HG03135 (cell line): ENCODE results near the gene TMEM163.

ENCODE experiments used
- ATAC-seq: cut with Tn5 transposase; IDR thresholded peaks from one replicate; pipeline ENCODE4 v1.9.1; 2021; ENCODE audit warnings: mild to moderate bottlenecking, moderate library complexity; ENCODE audit not compliant: unreplicated experiment

TMEM163 gene

GRCh38 chr2:134445116-134445515 is 273.7 kb downstream of the TMEM163 start:
- ATAC-seq = no peak

GRCh38 chr2:134443814-134444480 is 274.9 kb downstream of the TMEM163 start:
- no peak for ATAC-seq

- no peak for ATAC-seq
These were observed 277.5 kb downstream of the TMEM163 start for GRCh38 chr2:134441153-134441863.

GRCh38 chr2:134440336-134440909 is 278.4 kb downstream of the TMEM163 start:
- ATAC-seq = no peak

- no peak for ATAC-seq
These were observed 280.4 kb downstream of the TMEM163 start for GRCh38 chr2:134438371-134438770.

GRCh38 chr2:134436706-134437105 is 282.1 kb downstream of the TMEM163 start:
- ATAC-seq = no peak

GRCh38 chr2:134435936-134436335 is 282.9 kb downstream of the TMEM163 start:
- ATAC-seq = no peak

- ATAC-seq = no peak
These were observed 283.3 kb downstream of the TMEM163 start for GRCh38 chr2:134435505-134435904.

GRCh38 chr2:134433979-134434378 is 284.8 kb downstream of the TMEM163 start:
- ATAC-seq = no peak

GRCh38 chr2:134433469-134433868 is 285.3 kb downstream of the TMEM163 start:
- no peak for ATAC-seq

- no peak for ATAC-seq
These were observed 286.3 kb downstream of the TMEM163 start for GRCh38 chr2:134432435-134432883.

- no peak for ATAC-seq
These were observed 286.9 kb downstream of the TMEM163 start for GRCh38 chr2:134431838-134432434.

GRCh38 chr2:134429886-134430285 is 288.9 kb downstream of the TMEM163 start:
- ATAC-seq = no peak

- no peak for ATAC-seq
These were observed 292.1 kb downstream of the TMEM163 start for GRCh38 chr2:134426721-134427120.

GRCh38 chr2:134425724-134426496 is 292.9 kb downstream of the TMEM163 start:
- no peak for ATAC-seq

GRCh38 chr2:134421556-134422328 is 297.1 kb downstream of the TMEM163 start:
- no peak for ATAC-seq

- ATAC-seq = no peak
These were observed 297.9 kb downstream of the TMEM163 start for GRCh38 chr2:134420920-134421319.

- ATAC-seq = no peak
These were observed 298.5 kb downstream of the TMEM163 start for GRCh38 chr2:134420259-134420658.

- ATAC-seq = no peak
These were observed 300.7 kb downstream of the TMEM163 start for GRCh38 chr2:134417968-134418582.

GRCh38 chr2:134416637-134417036 is 302.2 kb downstream of the TMEM163 start:
- no peak for ATAC-seq
